MCF 10A (cell line): ENCODE measurements around the gene TMEM229B. TPM values are rescaled to one million over a fixed set of nuclear protein-coding genes. Genes with fewer than 3 reads are reported as not detected.

Experiments used
- BruUV-seq: library from RNA; stranded (reverse); fragments of 400-500 nt; replicated peaks from 2 replicates; lab custom pipeline; 2021; lab: Mats Ljungman, UMichigan
- CTCF ChIA-PET: fragments of 300-600 bp; sonication (Branson Sonifier 250); formaldehyde crosslinking; extraction: SDS; loops from one replicate; lab custom pipeline; 2021; ENCODE audit warnings: antibody characterized with exemption, inconsistent platforms; lab: Yijun Ruan, JAX
- POLR2A ChIA-PET: fragments of 300-600, 350-650 bp; sonication (Branson Sonifier 250); formaldehyde crosslinking; extraction: SDS; loops from one replicate; lab custom pipeline; 2020; ENCODE audit warnings: antibody characterized with exemption, inconsistent platforms; lab: Yijun Ruan, JAX
- DNase-seq: peaks from one replicate; pipeline ENCODE4 v3.0.0-alpha.2; 2018; ENCODE audit not compliant: unreplicated experiment
- H3K27ac Mint-ChIP-seq: one replicate; pipeline ENCODE4 v1.8.0; 2022; ENCODE audit warnings: mild to moderate bottlenecking, low read depth, mixed read lengths; ENCODE audit not compliant: unreplicated experiment
- H3K27me3 Mint-ChIP-seq: one replicate; pipeline ENCODE4 v1.8.0; 2022; ENCODE audit warnings: mixed read lengths; ENCODE audit not compliant: insufficient read depth, unreplicated experiment
- H3K36me3 Mint-ChIP-seq: one replicate; pipeline ENCODE4 v1.8.0; 2022; ENCODE audit warnings: mild to moderate bottlenecking, moderate library complexity, mixed read lengths; ENCODE audit not compliant: insufficient read depth, unreplicated experiment
- H3K4me1 Mint-ChIP-seq: one replicate; pipeline ENCODE4 v1.8.0; 2022; ENCODE audit warnings: mixed read lengths; ENCODE audit not compliant: insufficient read depth, unreplicated experiment
- H3K4me3 Mint-ChIP-seq: one replicate; pipeline ENCODE4 v1.8.0; 2022; ENCODE audit warnings: mild to moderate bottlenecking, moderate library complexity, mixed read lengths; ENCODE audit not compliant: unreplicated experiment
- H3K9me3 Mint-ChIP-seq: one replicate; pipeline ENCODE4 v1.8.0; 2022; ENCODE audit warnings: mixed read lengths; ENCODE audit not compliant: unreplicated experiment
- intact Hi-C: fragments of 100-400 bp; cut with micrococcal nuclease; formaldehyde crosslinking; loops from 2 replicates; pipeline ENCODE4 v1.14.1; 2022
- total RNA-seq: library from RNA; stranded (reverse); gene quantifications from 2 replicates; pipeline ENCODE4 v1.2.3, GENCODE V29; 2022
- TF ChIP-seq, protein P1 (sequence below): fragments of 200-600 bp; IDR thresholded peaks from one replicate; pipeline ENCODE4 v1.8.0; 2022; ENCODE audit warnings: antibody characterized with exemption, mild to moderate bottlenecking; ENCODE audit not compliant: unreplicated experiment

The TMEM229B gene
- total RNA-seq, 1 experiment from 2014 or later = 0.37 TPM

DNA sequence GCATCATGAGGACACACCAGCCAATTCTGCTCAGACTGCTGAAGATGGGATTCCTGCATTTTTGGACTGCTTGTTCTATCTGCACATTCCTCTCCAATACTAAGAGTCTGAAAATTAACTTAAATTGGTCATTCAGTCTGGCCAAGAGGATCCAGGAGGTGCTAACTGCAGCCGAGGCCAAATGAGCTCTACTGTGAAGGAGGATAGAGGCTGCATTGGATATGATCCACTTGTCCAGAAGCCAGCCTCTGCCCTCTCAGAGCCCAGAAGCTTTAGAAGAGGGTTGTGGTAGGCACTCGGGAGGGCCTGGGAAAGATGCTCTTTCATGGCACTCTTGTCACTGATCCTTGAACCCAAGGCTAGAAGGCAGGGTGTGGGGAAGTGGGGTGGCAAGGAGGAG is 39.4 kb downstream of the TMEM229B start:
- ChIA-PET POLR2A (no interaction called here), CTCF (interaction anchor here (0.6 kb wide), 1 partner anchor 13 kb away, joined by 3 read pairs; no protein-coding TSS in a partner anchor)
- H3K36me3 Mint-ChIP-seq = no peaks in the 10 kb centered on the region
- no peak overlapping the region for H3K4me3 Mint-ChIP-seq
- peaks cover 7% of the 10 kb centered on the region for H3K4me1 Mint-ChIP-seq
- TF ChIP-seq, protein P1, sequence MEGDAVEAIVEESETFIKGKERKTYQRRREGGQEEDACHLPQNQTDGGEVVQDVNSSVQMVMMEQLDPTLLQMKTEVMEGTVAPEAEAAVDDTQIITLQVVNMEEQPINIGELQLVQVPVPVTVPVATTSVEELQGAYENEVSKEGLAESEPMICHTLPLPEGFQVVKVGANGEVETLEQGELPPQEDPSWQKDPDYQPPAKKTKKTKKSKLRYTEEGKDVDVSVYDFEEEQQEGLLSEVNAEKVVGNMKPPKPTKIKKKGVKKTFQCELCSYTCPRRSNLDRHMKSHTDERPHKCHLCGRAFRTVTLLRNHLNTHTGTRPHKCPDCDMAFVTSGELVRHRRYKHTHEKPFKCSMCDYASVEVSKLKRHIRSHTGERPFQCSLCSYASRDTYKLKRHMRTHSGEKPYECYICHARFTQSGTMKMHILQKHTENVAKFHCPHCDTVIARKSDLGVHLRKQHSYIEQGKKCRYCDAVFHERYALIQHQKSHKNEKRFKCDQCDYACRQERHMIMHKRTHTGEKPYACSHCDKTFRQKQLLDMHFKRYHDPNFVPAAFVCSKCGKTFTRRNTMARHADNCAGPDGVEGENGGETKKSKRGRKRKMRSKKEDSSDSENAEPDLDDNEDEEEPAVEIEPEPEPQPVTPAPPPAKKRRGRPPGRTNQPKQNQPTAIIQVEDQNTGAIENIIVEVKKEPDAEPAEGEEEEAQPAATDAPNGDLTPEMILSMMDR = no peak
- intact Hi-C loops = loop anchor here (5.0 kb wide), 1 partner anchor 123 kb away; no protein-coding TSS in a partner anchor
- no peaks in the 10 kb centered on the region for H3K27me3 Mint-ChIP-seq
- peaks cover 9% of the 10 kb centered on the region for H3K9me3 Mint-ChIP-seq
- no peak for DNase-seq
- no TSS peak for BruUV-seq
- no peak overlapping the region for H3K27ac Mint-ChIP-seq

DNA sequence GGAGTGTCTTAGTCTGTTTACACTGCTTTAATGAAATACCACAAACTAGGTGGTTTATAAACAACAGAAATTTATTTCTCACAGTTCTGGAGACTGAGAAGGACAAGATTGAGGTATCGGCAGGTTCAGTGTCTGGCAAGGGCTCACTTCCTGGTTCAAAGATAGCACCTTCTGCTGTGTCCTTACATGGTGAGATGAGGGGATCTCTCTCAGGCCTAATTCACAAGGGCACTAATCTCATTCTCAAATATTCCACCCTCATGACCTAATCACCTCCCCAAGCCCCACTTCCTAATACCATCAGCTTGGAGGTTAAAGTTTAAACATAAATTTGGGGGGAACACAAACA is 41.5 kb downstream of the TMEM229B start:
- POLR2A ChIA-PET = no interaction called here
- intact Hi-C loops = loop anchor here (5.0 kb wide), 1 partner anchor 125 kb away; no protein-coding TSS in a partner anchor

DNA sequence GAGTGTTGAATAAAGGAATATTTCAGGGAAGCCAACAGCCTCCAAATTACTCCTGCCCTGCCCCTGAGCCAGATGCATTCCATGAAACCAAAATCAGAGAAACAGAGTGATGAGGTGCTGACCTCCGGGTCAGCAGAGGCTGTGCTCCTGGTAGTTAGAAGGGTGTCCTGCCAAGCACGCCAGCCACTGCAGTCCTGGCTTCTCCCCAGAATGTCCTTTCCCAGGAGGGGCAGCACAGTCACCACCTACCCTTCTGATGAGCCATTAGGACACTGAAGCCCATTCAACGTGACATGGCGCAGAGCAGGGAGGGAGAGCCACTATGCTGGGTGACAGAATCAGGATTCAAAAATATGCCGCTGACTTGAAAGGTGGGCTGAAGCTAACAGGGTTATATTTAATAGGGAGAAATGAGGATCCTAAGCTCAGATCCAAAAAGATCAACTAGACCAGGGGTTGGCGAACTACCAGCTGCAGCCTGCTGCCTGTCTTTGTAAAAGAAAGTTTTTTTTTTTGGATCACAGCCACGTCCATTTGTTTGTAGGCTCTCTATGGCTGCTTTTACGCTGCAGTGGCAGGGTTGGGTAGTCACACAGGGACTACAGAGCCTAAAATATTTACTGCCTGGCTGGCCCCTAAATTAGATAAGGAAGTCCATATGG is 42.0 kb downstream of the TMEM229B start:
- Mint-ChIP-seq H3K36me3 (no peaks in the 10 kb centered on the region), H3K9me3 (peaks cover 9% of the 10 kb centered on the region), H3K27ac (no peak overlapping the region), H3K4me1 (peaks cover 7% of the 10 kb centered on the region), H3K27me3 (no peaks in the 10 kb centered on the region), H3K4me3 (no peak overlapping the region)
- ChIA-PET CTCF (interaction anchor here (1.1 to 2.9 kb wide), 4 partner anchors 12 to 112 kb away, joined by 4 to 13 read pairs (median 4); no protein-coding TSS in a partner anchor), POLR2A (interaction anchor here (0.6 to 1.1 kb wide), 2 partner anchors 18 to 837 kb away, joined by 4 read pairs; no protein-coding TSS in a partner anchor)
- TF ChIP-seq, protein P1 = no peak
- intact Hi-C loops = loop anchor here (5.0 kb wide), 1 partner anchor 126 kb away; no protein-coding TSS in a partner anchor
- DNase-seq = no peak
- no TSS peak for BruUV-seq

More for the DNA sequence above, 41.5 kb downstream of the TMEM229B start:
- DNase-seq = no peak
- Mint-ChIP-seq H3K27ac (no peak overlapping the region), H3K4me1 (peaks cover 7% of the 10 kb centered on the region), H3K4me3 (no peak overlapping the region), H3K36me3 (no peaks in the 10 kb centered on the region), H3K9me3 (peaks cover 9% of the 10 kb centered on the region), H3K27me3 (no peaks in the 10 kb centered on the region)
- BruUV-seq = no TSS peak
- CTCF ChIA-PET = interaction anchor here (1.3 to 2.9 kb wide), 3 partner anchors 11 to 112 kb away, joined by 4 to 13 read pairs (median 4); no protein-coding TSS in a partner anchor
- TF ChIP-seq, protein P1 = no peak

DNA sequence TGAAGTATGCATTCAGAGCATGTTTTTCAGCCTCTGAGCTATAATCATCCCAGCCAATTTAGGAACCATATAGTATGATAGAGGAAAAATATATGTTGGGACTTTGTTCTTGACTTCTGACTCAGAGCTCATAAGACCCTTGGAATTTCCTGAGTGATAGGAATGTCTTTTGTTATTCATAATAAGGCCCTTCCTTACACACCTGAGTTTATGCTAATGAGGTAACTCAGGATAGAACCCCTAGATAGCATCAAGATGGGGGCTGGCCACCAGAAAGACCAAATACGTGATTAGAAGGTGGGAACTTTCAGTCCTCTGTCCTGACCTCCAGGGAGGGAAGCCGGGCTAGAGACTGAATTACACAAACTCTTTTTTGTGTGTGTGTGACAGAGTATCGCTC is 44.1 kb downstream of the TMEM229B start:
- TF ChIP-seq, protein P1 = no peak
- Mint-ChIP-seq H3K27me3 (peaks cover 7% of the 10 kb centered on the region), H3K4me3 (no peak overlapping the region), H3K27ac (no peak overlapping the region), H3K36me3 (no peaks in the 10 kb centered on the region), H3K4me1 (peaks cover 7% of the 10 kb centered on the region), H3K9me3 (no peaks in the 10 kb centered on the region)
- POLR2A ChIA-PET = no interaction called here
- intact Hi-C loops = no loop called here
- CTCF ChIA-PET = interaction anchor here (0.9 to 1.3 kb wide), 2 partner anchors 13 to 18 kb away, joined by 3 to 6 read pairs; no protein-coding TSS in a partner anchor
- DNase-seq = no peak
- no TSS peak for BruUV-seq
